Esophagus muscularis mucosa (tissue), 4 donors: ENCODE results near the gene RUFY1. TPM values are rescaled to one million over a fixed set of nuclear protein-coding genes. Genes with fewer than 3 reads are reported as not detected.

ENCODE experiments used
- DNase-seq: peaks from one replicate; pipeline ENCODE4 v3.0.0-alpha.2; 2017; ENCODE audit errors: extremely low spot score
- H3K27ac ChIP-seq, 4 donors: fragments of 200-600 bp; sonication (generic); replicated peaks in 1 of 4; 1 replicate in 3 of 4; 2 replicates in 1 of 4; pipeline ENCODE4 v1.5.1; 2016 to 2019; ENCODE audit warnings: mild to moderate bottlenecking in 1 of 4
- H3K27me3 ChIP-seq, 4 donors: fragments of 200-600 bp; sonication (generic); one replicate each; pipeline versions ENCODE4 v1.5.1 to v1.6.0; 2016 to 2019
- H3K36me3 ChIP-seq, 4 donors: fragments of 200-600 bp; sonication (generic); one replicate each; pipeline ENCODE4 v1.5.1; 2016 to 2019
- H3K4me1 ChIP-seq, 4 donors: fragments of 200-600 bp; sonication (generic); one replicate each; pipeline ENCODE4 v1.5.1; 2016 to 2019
- H3K4me3 ChIP-seq, 4 donors: fragments of 200-600 bp; sonication (generic); 1 replicate in 2 of 4; 2 replicates in 2 of 4; pipeline ENCODE4 v1.5.1; 2016 to 2019; ENCODE audit warnings: mild to moderate bottlenecking in 4 of 4, moderate library complexity in 1 of 4
- H3K9me3 ChIP-seq, 4 donors: fragments of 200-600 bp; sonication (generic); 1 replicate in 3 of 4; 2 replicates in 1 of 4; pipeline ENCODE4 v1.5.1; 2016 to 2019
- EP300 ChIP-seq: sonication (generic); formaldehyde crosslinking; IDR thresholded peaks from one replicate; pipeline ENCODE4 v1.6.1; 2017; ENCODE audit warnings: antibody characterized with exemption
- POLR2A ChIP-seq: fragments of 450-650 bp; IDR thresholded peaks from one replicate; pipeline ENCODE4 v1.6.1; 2017; ENCODE audit warnings: antibody characterized with exemption, moderate library complexity, mild to moderate bottlenecking, low read depth
- POLR2AphosphoS5 ChIP-seq, 2 donors: sonication (generic); formaldehyde crosslinking; IDR thresholded peaks; one replicate each; pipeline ENCODE4 v1.6.1; 2017; ENCODE audit warnings: antibody characterized with exemption in 2 of 2
- WGBS: methylation state at CpG from one replicate; pipeline ENCODE4 v1.1.5; 2018; 5-methylcytosine and 5-hydroxymethylcytosine counted together
- intact Hi-C: fragments of 100-400 bp; cut with DNase I; formaldehyde crosslinking; loops from one replicate; pipeline ENCODE4 v1.15.1; 2023
- total RNA-seq, 4 donors: library from RNA; depleted of rRNA; stranded (reverse); fragments of >200 nt; gene quantifications; one replicate each; pipeline versions ENCODE4 v1.1.0 to v1.2.1, GENCODE V29; 2016
- TF ChIP-seq, protein P1 (sequence below), 3 experiments: fragments of 200-600 bp in 2 of 3; fragments of 450-650 bp in 1 of 3; sonication (generic) in 2 of 3; IDR thresholded peaks; one replicate each; pipeline ENCODE4 v1.5.1; 2017 to 2019; ENCODE audit warnings: antibody characterized with exemption in 3 of 3, mild to moderate bottlenecking in 2 of 3, moderate library complexity in 1 of 3

RUFY1 gene
- total RNA-seq, 4 donors from 2014 or later = 39.9 to 59.8 (median 45.6) TPM

DNA sequence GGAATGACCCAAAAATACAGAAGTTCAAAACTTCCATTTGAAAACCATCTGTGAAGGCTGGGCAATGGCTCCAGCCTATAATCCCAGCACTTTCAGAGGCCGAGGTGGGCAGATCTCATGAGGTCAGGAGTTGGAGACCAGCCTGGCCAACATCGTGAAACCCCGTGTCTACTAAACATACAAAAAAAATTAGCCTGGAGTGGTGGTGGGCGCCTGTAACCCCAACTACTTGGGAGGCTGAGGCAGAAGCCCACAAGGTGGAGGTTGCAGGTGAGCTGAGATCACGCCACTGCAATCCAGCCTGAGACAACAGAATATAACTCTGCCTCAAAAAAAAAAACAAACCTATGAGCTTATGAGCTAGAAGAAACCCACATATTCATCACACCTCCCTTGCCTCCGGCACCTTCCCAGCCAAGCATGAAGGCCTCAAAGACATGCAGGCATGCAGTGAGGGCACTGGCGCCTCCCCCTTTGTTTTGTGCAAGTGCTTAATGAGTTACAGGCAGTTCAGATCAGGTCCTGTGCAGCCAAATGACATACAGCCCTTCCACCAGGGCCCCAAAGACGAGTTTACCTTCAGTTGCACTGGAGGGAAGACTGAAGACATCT, 63.2 kb downstream of the RUFY1 start:
- intact Hi-C loops = no loop called here
- no peak for DNase-seq
- Histone ChIP-seq H3K27me3 (no peaks in the 10 kb centered on the region), H3K4me1 (peaks cover 50 to 100% (median 93%) of the 10 kb centered on the region in 4 donors), H3K36me3 (peaks cover 80 to 99% (median 97%) of the 10 kb centered on the region in 4 donors), H3K27ac (peak overlapping the region in 3 of 4 donors; percentile 10 to 23 (median 11)), H3K4me3 (no peak overlapping the region), H3K9me3 (no peaks in the 10 kb centered on the region)
- WGBS = 80% methylated on average over 8 of the region's 8 CpGs
- TF ChIP-seq POLR2AphosphoS5 (IDR thresholded peaks at IDR 0.05) (no peak), POLR2A (no peak), EP300 (no peak)
- TF ChIP-seq, protein P1, sequence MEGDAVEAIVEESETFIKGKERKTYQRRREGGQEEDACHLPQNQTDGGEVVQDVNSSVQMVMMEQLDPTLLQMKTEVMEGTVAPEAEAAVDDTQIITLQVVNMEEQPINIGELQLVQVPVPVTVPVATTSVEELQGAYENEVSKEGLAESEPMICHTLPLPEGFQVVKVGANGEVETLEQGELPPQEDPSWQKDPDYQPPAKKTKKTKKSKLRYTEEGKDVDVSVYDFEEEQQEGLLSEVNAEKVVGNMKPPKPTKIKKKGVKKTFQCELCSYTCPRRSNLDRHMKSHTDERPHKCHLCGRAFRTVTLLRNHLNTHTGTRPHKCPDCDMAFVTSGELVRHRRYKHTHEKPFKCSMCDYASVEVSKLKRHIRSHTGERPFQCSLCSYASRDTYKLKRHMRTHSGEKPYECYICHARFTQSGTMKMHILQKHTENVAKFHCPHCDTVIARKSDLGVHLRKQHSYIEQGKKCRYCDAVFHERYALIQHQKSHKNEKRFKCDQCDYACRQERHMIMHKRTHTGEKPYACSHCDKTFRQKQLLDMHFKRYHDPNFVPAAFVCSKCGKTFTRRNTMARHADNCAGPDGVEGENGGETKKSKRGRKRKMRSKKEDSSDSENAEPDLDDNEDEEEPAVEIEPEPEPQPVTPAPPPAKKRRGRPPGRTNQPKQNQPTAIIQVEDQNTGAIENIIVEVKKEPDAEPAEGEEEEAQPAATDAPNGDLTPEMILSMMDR (IDR thresholded peaks at IDR 0.05) = no peak

DNA sequence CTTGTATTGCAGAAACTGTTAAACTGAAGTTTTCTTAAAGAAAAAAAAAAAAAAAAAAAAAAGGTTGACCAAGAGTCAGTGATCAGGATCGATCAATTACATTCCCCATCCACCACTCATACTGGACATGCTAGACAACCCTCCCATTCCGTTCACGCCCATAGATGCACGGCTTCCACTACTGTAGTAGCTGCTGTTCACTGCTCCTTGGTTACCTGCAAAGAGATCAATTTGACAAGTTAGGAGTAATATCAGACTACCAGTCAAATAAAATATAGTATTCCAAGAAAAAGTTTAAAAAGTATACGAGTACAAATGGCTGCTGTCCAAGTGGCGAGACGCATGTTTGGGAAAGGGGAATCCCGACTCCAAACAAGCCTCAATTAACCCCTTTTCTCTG, 64.4 kb downstream of the RUFY1 start:
- 47% methylated on average over 8 of the region's 8 CpGs for WGBS
- Histone ChIP-seq H3K4me3 (no peak overlapping the region), H3K9me3 (no peaks in the 10 kb centered on the region), H3K27ac (peak overlapping the region in 1 of 4 donors; percentile 15), H3K4me1 (peaks cover 60 to 100% (median 94%) of the 10 kb centered on the region in 4 donors), H3K36me3 (peaks cover 76 to 99% (median 95%) of the 10 kb centered on the region in 4 donors), H3K27me3 (no peaks in the 10 kb centered on the region)
- intact Hi-C loops = no loop called here
- DNase-seq = no peak
- TF ChIP-seq, protein P1 (IDR thresholded peaks at IDR 0.05) = no peak
- TF ChIP-seq POLR2AphosphoS5 (IDR thresholded peaks at IDR 0.05) (no peak), POLR2A (no peak), EP300 (no peak)

DNA sequence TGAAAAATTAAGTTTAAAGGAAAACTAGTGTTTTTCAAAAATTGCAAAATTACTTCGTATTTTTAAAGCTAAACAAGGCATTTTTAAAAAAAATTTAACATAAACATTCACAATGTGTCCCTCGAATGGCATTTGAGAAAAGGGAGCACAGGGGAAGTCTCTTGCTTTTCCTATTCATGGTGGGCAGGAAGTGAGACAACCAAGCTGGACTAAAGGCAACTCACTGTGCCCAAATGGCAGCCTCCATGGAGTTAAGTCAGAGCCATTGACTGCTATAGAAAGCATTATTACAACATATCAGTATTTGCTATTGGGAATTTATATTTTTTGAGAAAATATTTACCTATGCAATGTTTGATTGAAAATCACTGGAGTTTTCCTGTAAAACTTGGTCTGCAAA, 64.8 kb downstream of the RUFY1 start:
- TF ChIP-seq, protein P1 (IDR thresholded peaks at IDR 0.05) = no peak
- no peak for TF ChIP-seq EP300
- TF ChIP-seq POLR2AphosphoS5 (IDR thresholded peaks at IDR 0.05) = no peak
- TF ChIP-seq POLR2A = no peak
- DNase-seq = no peak
- peaks cover 72 to 99% (median 93%) of the 10 kb centered on the region in 4 donors for H3K36me3 ChIP-seq
- H3K9me3 ChIP-seq = no peaks in the 10 kb centered on the region
- intact Hi-C loops = no loop called here
- peaks cover 62 to 100% (median 94%) of the 10 kb centered on the region in 4 donors for H3K4me1 ChIP-seq
- H3K27me3 ChIP-seq = no peaks in the 10 kb centered on the region
- WGBS = 33% methylated on average over 2 of the region's 2 CpGs
- H3K27ac ChIP-seq = peak overlapping the region in 1 of 4 donors; percentile 15
- H3K4me3 ChIP-seq = no peak overlapping the region

DNA sequence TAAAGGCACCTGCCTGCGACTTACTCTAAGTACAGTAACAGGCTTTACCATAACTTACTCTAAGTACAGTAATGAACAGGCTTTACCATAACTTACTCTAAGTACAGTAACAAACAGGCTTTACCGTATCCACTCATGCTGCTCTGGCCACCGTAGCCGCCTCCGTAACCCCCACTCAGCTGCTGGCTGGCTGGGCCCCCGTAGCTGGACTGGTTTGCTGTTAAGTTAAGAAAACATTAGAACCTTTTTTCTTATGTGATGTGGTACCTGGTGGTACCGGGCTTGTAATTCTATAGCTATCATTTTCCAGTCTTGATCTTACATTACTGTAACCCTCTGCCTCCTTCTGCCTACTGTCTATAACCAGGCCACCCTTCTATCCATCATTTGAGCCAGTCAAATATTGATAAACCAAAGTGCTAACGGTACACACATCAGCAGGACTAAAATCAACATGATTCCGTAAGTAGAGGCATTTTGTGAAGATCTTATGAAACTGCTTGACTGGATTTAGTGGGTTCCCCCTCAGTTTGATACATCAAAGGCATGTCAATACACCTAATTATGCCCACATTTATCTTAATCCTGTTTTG, 65.7 kb downstream of the RUFY1 start:
- H3K4me3 ChIP-seq = no peak overlapping the region
- H3K36me3 ChIP-seq = peaks cover 76 to 99% (median 92%) of the 10 kb centered on the region in 4 donors
- intact Hi-C loops = no loop called here
- 75% methylated on average over 9 of the region's 9 CpGs for WGBS
- no peaks in the 10 kb centered on the region for H3K27me3 ChIP-seq
- no peak for TF ChIP-seq POLR2AphosphoS5 (IDR thresholded peaks at IDR 0.05)
- TF ChIP-seq POLR2A = no peak
- TF ChIP-seq, protein P1 (IDR thresholded peaks at IDR 0.05) = no peak
- TF ChIP-seq EP300 = no peak
- peak overlapping the region in 1 of 4 donors; percentile 17 for H3K27ac ChIP-seq
- H3K4me1 ChIP-seq = peaks cover 68 to 100% (median 94%) of the 10 kb centered on the region in 4 donors
- no peak for DNase-seq
- no peaks in the 10 kb centered on the region for H3K9me3 ChIP-seq
